Kidney epithelial cell (primary cell): ENCODE data around the gene PRPF6. TPM values are rescaled to one million over a fixed set of nuclear protein-coding genes. Genes with fewer than 3 reads are reported as not detected.

Experiments
- DNase-seq: peaks from one replicate; pipeline ENCODE4 v3.0.0-alpha.2; 2010; ENCODE audit warnings: low read depth
- H3K27me3 ChIP-seq: 2 replicates; pipeline ENCODE4 v1.6.0; 2011; ENCODE audit warnings: low read length; ENCODE audit not compliant: control insufficient read depth, insufficient read depth
- H3K36me3 ChIP-seq: 2 replicates; pipeline ENCODE4 v1.5.1; 2011; ENCODE audit warnings: low read length; ENCODE audit not compliant: control insufficient read depth, insufficient read depth
- H3K4me3 ChIP-seq: 2 replicates; pipeline ENCODE4 v1.5.1; 2011; ENCODE audit warnings: low read depth, mild to moderate bottlenecking, control low read depth, low read length
- total RNA-seq: library from RNA; depleted of rRNA; stranded (reverse); fragments of >200 nt; gene quantifications from 2 replicates; pipeline ENCODE4 v1.2.3, GENCODE V29; 2015
- TF ChIP-seq, protein P1 (sequence below): IDR thresholded peaks from 2 replicates; pipeline ENCODE4 v1.5.1; 2011; ENCODE audit warnings: mild to moderate bottlenecking, moderate library complexity, low read length, control low read depth, inconsistent platforms; ENCODE audit not compliant: insufficient read depth, poor library complexity, severe bottlenecking

Gene PRPF6
- total RNA-seq, 1 donor from 2014 or later, result 78.5 TPM

GRCh38 chr20:64082126-64082731 is 101.3 kb downstream of the PRPF6 start:
- H3K27me3 ChIP-seq, result peaks cover 42% of the 10 kb centered on the region
- no peak overlapping the region for H3K4me3 ChIP-seq
- TF ChIP-seq, protein P1, sequence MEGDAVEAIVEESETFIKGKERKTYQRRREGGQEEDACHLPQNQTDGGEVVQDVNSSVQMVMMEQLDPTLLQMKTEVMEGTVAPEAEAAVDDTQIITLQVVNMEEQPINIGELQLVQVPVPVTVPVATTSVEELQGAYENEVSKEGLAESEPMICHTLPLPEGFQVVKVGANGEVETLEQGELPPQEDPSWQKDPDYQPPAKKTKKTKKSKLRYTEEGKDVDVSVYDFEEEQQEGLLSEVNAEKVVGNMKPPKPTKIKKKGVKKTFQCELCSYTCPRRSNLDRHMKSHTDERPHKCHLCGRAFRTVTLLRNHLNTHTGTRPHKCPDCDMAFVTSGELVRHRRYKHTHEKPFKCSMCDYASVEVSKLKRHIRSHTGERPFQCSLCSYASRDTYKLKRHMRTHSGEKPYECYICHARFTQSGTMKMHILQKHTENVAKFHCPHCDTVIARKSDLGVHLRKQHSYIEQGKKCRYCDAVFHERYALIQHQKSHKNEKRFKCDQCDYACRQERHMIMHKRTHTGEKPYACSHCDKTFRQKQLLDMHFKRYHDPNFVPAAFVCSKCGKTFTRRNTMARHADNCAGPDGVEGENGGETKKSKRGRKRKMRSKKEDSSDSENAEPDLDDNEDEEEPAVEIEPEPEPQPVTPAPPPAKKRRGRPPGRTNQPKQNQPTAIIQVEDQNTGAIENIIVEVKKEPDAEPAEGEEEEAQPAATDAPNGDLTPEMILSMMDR, result no peak
- H3K36me3 ChIP-seq, result no peaks in the 10 kb centered on the region
- DNase-seq, result no peak

Other genes with a start within 250 kb of the PRPF6 start
- 9.4 and 14.0 TPM in 2 replicates for gene LIME1, start 244.5 kb upstream of the PRPF6 start, total RNA-seq
- 50.2 and 91.1 TPM in 2 replicates for gene SLC2A4RG, start 241.4 kb upstream of the PRPF6 start, total RNA-seq
- gene ZBTB46, start 149.9 kb upstream of the PRPF6 start, total RNA-seq, result 7.2 and 7.8 TPM in 2 replicates
- gene ABHD16B, start 119.6 kb upstream of the PRPF6 start, total RNA-seq, result not detected in 2 replicates
- 166 and 177 TPM in 2 replicates for gene TPD52L2, start 115.9 kb upstream of the PRPF6 start, total RNA-seq
- 53.9 and 57.2 TPM in 2 replicates for gene DNAJC5, start 86.0 kb upstream of the PRPF6 start, total RNA-seq
- 19.6 and 25.6 TPM in 2 replicates for gene UCKL1, start 24.7 kb upstream of the PRPF6 start, total RNA-seq
- 10.8 TPM in 2 replicates for gene ZNF512B, start 11.2 kb upstream of the PRPF6 start, total RNA-seq
- 8.0 and 9.6 TPM in 2 replicates for gene SAMD10, start 1.5 kb upstream of the PRPF6 start, total RNA-seq
- 0.21 and 0.27 TPM in 2 replicates for gene C20orf204, start 55.0 kb downstream of the PRPF6 start, total RNA-seq
- 0.04 and 0.07 TPM in 2 replicates for gene SOX18, start 68.5 kb downstream of the PRPF6 start, total RNA-seq
- 23.9 and 24.4 TPM in 2 replicates for gene TCEA2, start 82.1 kb downstream of the PRPF6 start, total RNA-seq
- gene RGS19, start 98.4 kb downstream of the PRPF6 start, total RNA-seq, result 13.1 and 14.1 TPM in 2 replicates
- 0.21 and 0.68 TPM in 2 replicates for gene OPRL1, start 99.0 kb downstream of the PRPF6 start, total RNA-seq
- gene LKAAEAR1, start 103.3 kb downstream of the PRPF6 start, total RNA-seq, result not detected in 2 replicates
- not detected in 2 replicates for gene NPBWR2, start 126.4 kb downstream of the PRPF6 start, total RNA-seq
- gene MYT1, start 183.3 kb downstream of the PRPF6 start, total RNA-seq, result not detected in 2 replicates